ENCODE results near the gene SLC16A13.
A peak's percentile ranks its signal among the peaks of the same experiment; 100 is the strongest.

Gene SLC16A13

GRCh38 chr17:7027335-7027734 is 8.5 kb upstream of the SLC16A13 start:
- Histone ChIP-seq H3K27ac (ENCODE audit: low read length) (no peak overlapping the region), H3K27me3 (ENCODE audit: low read depth, low read length) (no peaks in the 10 kb centered on the region), H4K20me1 (ENCODE audit: insufficient read depth, low read length) (no peaks in the 10 kb centered on the region), H3K9me3 (ENCODE audit: insufficient read depth, low read length) (no peaks in the 10 kb centered on the region), H3K79me2 (ENCODE audit: low read length) (no peaks in the 10 kb centered on the region), H3K4me2 (ENCODE audit: low read length) (no peak overlapping the region), H3K4me1 (ENCODE audit: low read length) (peaks cover 3% of the 10 kb centered on the region; the same call in 1 of the 2 replicates), H3K36me3 (replicated peaks; ENCODE audit: low read depth, low read length) (no peaks in the 10 kb centered on the region), H3K9ac (ENCODE audit: low read length) (no peak overlapping the region), H3K4me3 (ENCODE audit: low read length) (no peak overlapping the region), H2AFZ (ENCODE audit: low read depth, low read length) (no peak overlapping the region)
- TF ChIP-seq EZH2phosphoT487 (IDR thresholded peaks at IDR 0.05; ENCODE audit: low read depth): no peak
- TF ChIP-seq CTCF (IDR thresholded peaks at IDR 0.05; ENCODE audit: low read depth, low read length): no peak

- Histone ChIP-seq H3K27me3 (ENCODE audit: low read depth, low read length) (no peaks in the 10 kb centered on the region), H3K4me1 (ENCODE audit: low read length) (no peaks in the 10 kb centered on the region), H3K79me2 (ENCODE audit: low read length) (no peaks in the 10 kb centered on the region), H3K27ac (ENCODE audit: low read length) (no peak overlapping the region), H3K9ac (ENCODE audit: low read length) (no peak overlapping the region), H3K9me3 (ENCODE audit: insufficient read depth, low read length) (no peaks in the 10 kb centered on the region), H4K20me1 (ENCODE audit: insufficient read depth, low read length) (no peaks in the 10 kb centered on the region), H3K4me2 (ENCODE audit: low read length) (no peak overlapping the region), H2AFZ (ENCODE audit: low read depth, low read length) (no peak overlapping the region), H3K36me3 (replicated peaks; ENCODE audit: low read depth, low read length) (no peaks in the 10 kb centered on the region), H3K4me3 (ENCODE audit: low read length) (no peak overlapping the region)
- TF ChIP-seq CTCF (IDR thresholded peaks at IDR 0.05; ENCODE audit: low read depth, low read length) (no peak), EZH2phosphoT487 (IDR thresholded peaks at IDR 0.05; ENCODE audit: low read depth) (no peak)
Observed at GRCh38 chr17:7029096-7029495, 6.7 kb upstream of the SLC16A13 start.

- H3K27ac ChIP-seq (ENCODE audit: low read length): no peak overlapping the region
- no peak overlapping the region for H2AFZ ChIP-seq (ENCODE audit: low read depth, low read length)
- no peaks in the 10 kb centered on the region for H3K9me3 ChIP-seq (ENCODE audit: insufficient read depth, low read length)
- no peak overlapping the region for H3K4me3 ChIP-seq (ENCODE audit: low read length)
- H3K36me3 ChIP-seq (replicated peaks; ENCODE audit: low read depth, low read length): no peaks in the 10 kb centered on the region
- no peaks in the 10 kb centered on the region for H4K20me1 ChIP-seq (ENCODE audit: insufficient read depth, low read length)
- no peak overlapping the region for H3K9ac ChIP-seq (ENCODE audit: low read length)
- H3K27me3 ChIP-seq (ENCODE audit: low read depth, low read length): no peaks in the 10 kb centered on the region
- TF ChIP-seq CTCF (IDR thresholded peaks at IDR 0.05; ENCODE audit: low read depth, low read length) (no peak), EZH2phosphoT487 (IDR thresholded peaks at IDR 0.05; ENCODE audit: low read depth) (no peak)
- no peak overlapping the region for H3K4me2 ChIP-seq (ENCODE audit: low read length)
- no peaks in the 10 kb centered on the region for H3K4me1 ChIP-seq (ENCODE audit: low read length)
- H3K79me2 ChIP-seq (ENCODE audit: low read length): no peaks in the 10 kb centered on the region
Observed at GRCh38 chr17:7029659-7030058, 6.2 kb upstream of the SLC16A13 start.

- H3K27me3 ChIP-seq (ENCODE audit: low read depth, low read length): no peaks in the 10 kb centered on the region
- peaks cover 13% of the 10 kb centered on the region for H3K79me2 ChIP-seq (ENCODE audit: low read length)
- TF ChIP-seq CTCF (IDR thresholded peaks at IDR 0.05; ENCODE audit: low read depth, low read length): no peak
- TF ChIP-seq EZH2phosphoT487 (IDR thresholded peaks at IDR 0.05; ENCODE audit: low read depth): no peak
- H3K36me3 ChIP-seq (replicated peaks; ENCODE audit: low read depth, low read length): no peaks in the 10 kb centered on the region
- peaks cover 7% of the 10 kb centered on the region for H3K4me1 ChIP-seq (ENCODE audit: low read length)
- 0 out of 2 replicates have a peak overlapping the region, but pooled peaks have one; percentile 28 for H2AFZ ChIP-seq (ENCODE audit: low read depth, low read length)
- no peaks in the 10 kb centered on the region for H3K9me3 ChIP-seq (ENCODE audit: insufficient read depth, low read length)
- no peaks in the 10 kb centered on the region for H4K20me1 ChIP-seq (ENCODE audit: insufficient read depth, low read length)
- H3K4me3 ChIP-seq (ENCODE audit: low read length): peak overlapping the region; percentile 91
- H3K4me2 ChIP-seq (ENCODE audit: low read length): peak overlapping the region; percentile 90
- H3K27ac ChIP-seq (ENCODE audit: low read length): peak overlapping the region; percentile 52
- peak overlapping the region; percentile 73 for H3K9ac ChIP-seq (ENCODE audit: low read length)
Observed at GRCh38 chr17:7034955-7035590, 742 bp upstream of the SLC16A13 start.

Measured in OCI-LY3 (cell line).